T-cell (primary cell): ENCODE measurements around the gene HECTD3. TPM values are rescaled to one million over a fixed set of nuclear protein-coding genes. Genes with fewer than 3 reads are reported as not detected.

Experiments
- ATAC-seq, 4 experiments: fragments of 200-7000 bp in 3 of 4; fragments of 150-1000 bp in 1 of 4; cut with Tn5 transposase; replicated peaks in 1 of 4; 1 replicate in 3 of 4; 2 replicates in 1 of 4; pipeline ENCODE4 v1.10.0; 2021; ENCODE audit warnings: moderate library complexity in 3 of 4, mild to moderate bottlenecking in 2 of 4, moderate number of reproducible peaks in 1 of 4
- CTCF ChIA-PET, 2 donors: fragments of 300-600 bp; sonication (Branson Sonifier 250); formaldehyde crosslinking; loops; one replicate each; lab custom pipeline; 2022; ENCODE audit warnings: antibody characterized with exemption in 2 of 2; lab: Charles Lee
- POLR2A ChIA-PET, 2 donors: fragments of 300-600 bp; sonication (Branson Sonifier 250); formaldehyde crosslinking; loops; one replicate each; lab custom pipeline; 2022; ENCODE audit warnings: antibody characterized with exemption in 2 of 2; lab: Charles Lee
- DNase-seq, 35 experiments: peaks; one replicate each; pipeline versions ENCODE4 v3.0.0 to v3.0.0-alpha.2; 2013 to 2023
- H3K27ac ChIP-seq: one replicate; pipeline ENCODE4 v1.5.1; 2013; ENCODE audit warnings: low read length
- H3K27me3 ChIP-seq, 2 experiments: replicated peaks in 1 of 2; 1 replicate in 1 of 2; 2 replicates in 1 of 2; pipeline versions ENCODE4 v1.6.1 to v1.7.0; 2013; ENCODE audit warnings: low read length in 1 of 2, mixed read lengths in 1 of 2; ENCODE audit not compliant: control insufficient read depth in 2 of 2, insufficient read depth in 2 of 2; ENCODE audit errors: extremely low read depth in 1 of 2
- H3K36me3 ChIP-seq, 2 donors: 1 replicate in 1 of 2; 2 replicates in 1 of 2; pipeline versions ENCODE4 v1.6.1 to v1.7.0; 2013; ENCODE audit warnings: low read length in 1 of 2; ENCODE audit not compliant: control insufficient read depth in 2 of 2, insufficient read depth in 1 of 2; ENCODE audit errors: extremely low read depth in 1 of 2
- H3K4me1 ChIP-seq, 2 experiments: 1 replicate in 1 of 2; 2 replicates in 1 of 2; pipeline versions ENCODE4 v1.6.1 to v1.7.0; 2013; ENCODE audit warnings: low read length in 2 of 2, mixed read lengths in 1 of 2; ENCODE audit not compliant: insufficient read depth in 2 of 2, control insufficient read depth in 1 of 2; ENCODE audit errors: extremely low read depth in 1 of 2
- H3K4me3 ChIP-seq, 2 donors: 1 replicate in 1 of 2; 2 replicates in 1 of 2; pipeline versions ENCODE4 v1.5.1 to v1.7.0; 2013; ENCODE audit warnings: mild to moderate bottlenecking in 2 of 2, low read length in 1 of 2, moderate library complexity in 1 of 2; ENCODE audit not compliant: control insufficient read depth in 1 of 2; ENCODE audit errors: extremely low read depth in 1 of 2
- H3K9me3 ChIP-seq: 2 replicates; pipeline ENCODE4 v1.7.0; 2013
- H3K27ac Mint-ChIP-seq, 2 donors: one replicate each; pipeline ENCODE4 v1.8.0; 2020 to 2021; ENCODE audit warnings: mild to moderate bottlenecking in 2 of 2, mixed read lengths in 2 of 2
- H3K27me3 Mint-ChIP-seq, 2 donors: one replicate each; pipeline ENCODE4 v1.8.0; 2021 to 2022; ENCODE audit warnings: mixed read lengths in 2 of 2
- H3K36me3 Mint-ChIP-seq: one replicate; pipeline ENCODE4 v1.8.0; 2021; ENCODE audit warnings: mixed read lengths
- H3K4me1 Mint-ChIP-seq, 3 donors: one replicate each; pipeline ENCODE4 v1.8.0; 2020 to 2022; ENCODE audit warnings: mixed read lengths in 3 of 3, mild to moderate bottlenecking in 1 of 3
- H3K4me3 Mint-ChIP-seq, 3 donors: one replicate each; pipeline ENCODE4 v1.8.0; 2020 to 2022; ENCODE audit warnings: mild to moderate bottlenecking in 3 of 3, mixed read lengths in 3 of 3, moderate library complexity in 3 of 3
- H3K9me3 Mint-ChIP-seq, 3 donors: one replicate each; pipeline ENCODE4 v1.8.0; 2020 to 2022; ENCODE audit warnings: mixed read lengths in 3 of 3
- WGBS: methylation state at CpG from one replicate; pipeline ENCODE4 v1.1.5; 2013; ENCODE audit warnings: missing lambda C conversion rate; ENCODE audit not compliant: insufficient coverage; 5-methylcytosine and 5-hydroxymethylcytosine counted together
- total RNA-seq, 35 experiments: library from RNA in 6 of 35; stranded (reverse) in 6 of 35; fragments of 120-200 nt in 1 of 35; gene quantifications; one replicate each; pipeline versions ENCODE4 v1.2.1 to v1.2.4 and lab custom pipeline; 2013 to 2026

HECTD3 gene
- total RNA-seq: 10 to 100 TPM; 41.5 to 59.8 (median 55.4) TPM
- 22.7 TPM for total RNA-seq (2013)
- total RNA-seq (lab: John Stamatoyannopoulos, UW): 19.9 to 58.0 (median 26.4) reads per million in 29 experiments

DNA sequence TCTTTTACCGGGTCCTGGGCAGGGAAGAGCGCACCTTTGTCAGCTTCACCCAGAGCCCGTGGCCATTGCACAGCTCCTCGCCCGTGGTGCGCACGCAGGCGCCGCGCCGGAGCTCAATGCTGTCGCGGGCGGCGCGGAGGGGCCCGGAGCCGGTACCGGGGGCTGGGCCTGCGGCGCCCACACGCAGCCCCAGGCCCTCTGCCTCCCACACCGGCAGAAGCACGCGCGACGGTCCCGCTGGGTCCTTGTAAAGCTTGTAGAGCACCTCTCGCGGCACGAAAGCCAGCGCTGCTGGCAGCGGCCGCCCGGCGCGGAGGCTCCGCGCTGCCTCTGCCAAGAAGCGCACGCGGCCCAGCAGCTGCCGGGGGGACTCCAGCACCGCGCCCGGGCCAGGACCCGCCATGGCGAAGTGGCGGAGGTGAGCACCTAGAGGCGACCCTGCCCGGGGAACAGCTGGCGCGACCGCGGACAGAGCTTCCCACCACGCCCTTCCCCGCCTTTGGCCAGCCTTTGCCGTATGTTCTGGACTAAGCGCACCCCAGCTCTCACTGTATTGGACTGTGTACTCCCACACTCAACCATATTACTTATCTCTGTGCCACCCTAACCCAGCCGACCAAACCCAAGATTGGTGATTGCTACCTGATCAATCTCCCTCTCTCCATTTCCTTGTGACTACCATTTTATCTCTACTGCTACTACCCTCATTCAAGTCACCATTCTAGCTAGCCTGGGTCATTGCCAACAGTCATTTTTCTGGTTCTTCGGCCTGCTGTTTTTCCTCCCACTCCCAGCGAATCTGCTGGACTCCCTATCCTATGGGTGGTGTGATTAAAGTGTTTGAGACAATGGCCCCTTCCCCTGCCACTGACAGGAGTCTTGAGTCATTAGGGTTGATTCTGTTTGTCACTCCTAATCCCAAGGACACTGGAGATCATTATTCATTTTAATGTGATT, at the start of gene HECTD3:
TSS of gene HECTD3 (minus strand) at position 470 of the 957 bp plus-strand sequence. CDS start at position 403, 67 bp downstream.
- H3K9me3 Mint-ChIP-seq: no peaks in the 10 kb centered on the region
- WGBS: under 1% methylated on average over 59 of the region's 62 CpGs
- CTCF ChIA-PET: interaction anchor here (0.6 to 6.1 kb wide), 14 partner anchors 24 to 736 kb away, joined by 3 to 124 read pairs (median 4); partner anchors contain the start of genes CCDC163 (in 1 of the 2), EIF2B3 (in 1 of the 2), MMACHC (in 1 of the 2) and MUTYH (in 1 of the 2)
- Histone ChIP-seq H3K27ac (peak within 1 kb of the TSS; percentile 81), H3K9me3 (no peaks in the 10 kb centered on the region), H3K27me3 (no peaks in the 10 kb centered on the region), H3K36me3 (peaks cover 16 to 40% of the 10 kb centered on the region in 2 donors), H3K4me1 (peaks cover 21 to 54% of the 10 kb centered on the region in 2 experiments), H3K4me3 (peak within 1 kb of the TSS; percentile 71 to 90)
- H3K27ac Mint-ChIP-seq: peak within 1 kb of the TSS; percentile 88 to 91
- peak in 34 of 35 experiments; percentile 25 to 77 (median 50) for DNase-seq
- peak; percentile 70 to 74 (median 72) for ATAC-seq
- H3K4me1 Mint-ChIP-seq: peaks cover 51 to 59% (median 55%) of the 10 kb centered on the region in 3 donors
- POLR2A ChIA-PET: interaction anchor here (0.5 to 1.5 kb wide), 12 partner anchors 13 to 1297 kb away, joined by 3 to 32 read pairs (median 5); partner anchors contain the start of genes EIF2B3 (in 2 of the 2) and RNU5D-1 (in 1 of the 2)
- H3K4me3 Mint-ChIP-seq: peak within 1 kb of the TSS; percentile 82 to 94 (median 90)
- H3K36me3 Mint-ChIP-seq: peaks cover 34% of the 10 kb centered on the region
- no peaks in the 10 kb centered on the region for H3K27me3 Mint-ChIP-seq

DNA sequence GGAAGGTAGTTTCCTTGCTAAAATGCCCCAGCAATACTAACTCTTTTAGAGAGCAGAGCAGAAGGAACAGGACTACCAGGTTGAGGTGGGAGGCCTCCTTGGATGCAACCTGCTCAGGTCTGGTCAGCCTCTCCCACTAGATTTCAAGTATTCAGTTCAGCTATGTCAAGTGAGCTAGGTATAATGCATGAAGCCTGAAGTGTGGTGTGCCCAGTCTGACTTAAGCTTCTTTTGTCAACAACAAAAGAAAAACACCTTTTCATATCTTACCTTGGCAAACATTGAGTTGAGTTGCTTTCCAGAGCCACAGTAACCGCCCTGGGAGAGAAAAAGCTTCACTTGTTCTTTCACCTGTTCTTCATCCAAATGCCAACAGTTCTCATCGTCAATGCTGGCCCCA, 48.7 kb upstream of the HECTD3 start:
- H3K27ac ChIP-seq: no peak overlapping the region
- H3K36me3 ChIP-seq: no peaks in the 10 kb centered on the region
- H3K9me3 ChIP-seq: no peaks in the 10 kb centered on the region
- WGBS: no CpG with 5 or more reads among the region's 2 CpGs
- ATAC-seq (no peak), DNase-seq (no peak)
- H3K4me3 Mint-ChIP-seq: no peak overlapping the region
- no peak overlapping the region for H3K4me3 ChIP-seq
- no peaks in the 10 kb centered on the region for H3K27me3 ChIP-seq
- H3K36me3 Mint-ChIP-seq: peaks cover 14% of the 10 kb centered on the region
- ChIA-PET POLR2A (interaction anchor here (0.5 to 0.6 kb wide), 3 partner anchors 199 to 343 kb away, joined by 3 to 6 read pairs (median 4); no protein-coding TSS in a partner anchor), CTCF (interaction anchor here in 1 of 2 donors (0.6 kb wide), 1 partner anchor 534 kb away, joined by 5 read pairs; no protein-coding TSS in a partner anchor)
- no peaks in the 10 kb centered on the region for H3K27me3 Mint-ChIP-seq
- no peak overlapping the region for H3K27ac Mint-ChIP-seq
- no peaks in the 10 kb centered on the region for H3K9me3 Mint-ChIP-seq
- no peaks in the 10 kb centered on the region for H3K4me1 ChIP-seq
- H3K4me1 Mint-ChIP-seq: no peaks in the 10 kb centered on the region

DNA sequence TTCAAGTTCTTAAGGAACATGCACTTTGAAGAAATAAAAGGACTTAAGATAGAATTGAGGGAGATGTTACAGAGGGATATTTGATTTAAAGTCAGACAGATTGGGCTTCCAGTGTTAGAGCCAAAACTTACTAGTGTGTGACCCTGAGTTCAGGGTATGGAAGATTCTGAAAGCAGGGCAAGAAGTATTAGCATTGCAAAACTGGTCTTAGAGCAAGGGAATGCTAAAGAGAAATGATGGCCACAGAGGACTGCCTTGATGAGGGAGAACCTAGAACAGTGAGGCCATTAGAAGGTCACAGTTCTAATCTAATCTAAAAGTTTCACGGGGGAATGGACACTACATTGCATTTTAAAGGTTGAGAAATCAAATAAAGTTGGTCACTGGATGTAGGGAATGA, 46.4 kb upstream of the HECTD3 start:
- Histone ChIP-seq H3K27ac (no peak overlapping the region), H3K9me3 (no peaks in the 10 kb centered on the region), H3K27me3 (no peaks in the 10 kb centered on the region), H3K36me3 (no peaks in the 10 kb centered on the region), H3K4me1 (no peaks in the 10 kb centered on the region), H3K4me3 (no peak overlapping the region)
- no peaks in the 10 kb centered on the region for H3K27me3 Mint-ChIP-seq
- POLR2A ChIA-PET: no interaction called here
- H3K4me3 Mint-ChIP-seq: no peak overlapping the region
- DNase-seq (no peak), ATAC-seq (no peak)
- peaks cover 0 to 4% (median 0%) of the 10 kb centered on the region in 3 donors for H3K4me1 Mint-ChIP-seq
- CTCF ChIA-PET: no interaction called here
- no peaks in the 10 kb centered on the region for H3K9me3 Mint-ChIP-seq
- H3K27ac Mint-ChIP-seq: no peak overlapping the region
- H3K36me3 Mint-ChIP-seq: peaks cover 14% of the 10 kb centered on the region
- 100% methylated on average over 1 of the region's 1 CpG for WGBS

DNA sequence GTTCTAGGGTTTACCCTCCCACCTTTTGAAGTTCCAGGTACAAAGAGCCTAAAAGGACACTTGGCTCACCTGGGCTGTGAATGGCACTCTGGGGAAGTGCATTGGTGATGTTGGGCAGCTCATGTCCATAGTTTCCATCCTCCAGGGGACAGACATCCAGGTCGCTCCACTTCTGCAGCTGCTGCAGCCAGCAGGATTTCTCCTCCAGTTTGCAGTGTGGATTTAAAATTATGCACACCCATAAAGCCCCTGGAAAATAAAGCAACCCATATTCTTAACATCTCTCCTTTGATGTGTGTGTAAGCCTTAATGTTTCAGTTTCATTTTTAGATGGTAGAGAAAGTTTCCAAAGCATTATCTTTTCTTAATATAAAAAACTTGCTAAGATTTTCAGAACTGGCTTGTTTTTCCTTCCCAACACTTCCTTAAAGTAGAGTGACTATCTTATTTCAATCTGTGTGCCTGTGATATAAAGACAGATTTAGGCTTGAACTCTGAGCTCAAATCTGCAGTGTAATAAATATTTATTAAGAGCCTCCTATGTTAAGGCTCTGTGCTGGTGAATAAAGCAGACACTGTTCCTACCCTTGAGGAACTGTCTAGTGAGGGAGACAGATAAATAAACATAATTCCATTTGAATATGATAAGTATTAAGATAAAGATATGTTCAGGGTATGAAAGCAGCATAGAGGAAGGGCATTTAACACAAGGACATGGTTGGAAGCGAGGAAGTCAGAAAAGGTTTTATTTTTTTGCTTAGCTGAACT, 40.1 kb upstream of the HECTD3 start:
- Mint-ChIP-seq H3K27me3 (no peaks in the 10 kb centered on the region), H3K9me3 (no peaks in the 10 kb centered on the region), H3K4me1 (peaks cover 14 to 23% (median 20%) of the 10 kb centered on the region in 3 donors), H3K36me3 (peaks cover 8% of the 10 kb centered on the region), H3K27ac (peak overlapping the region; percentile 93 to 96), H3K4me3 (peak overlapping the region; percentile 66 to 77 (median 72))
- Histone ChIP-seq H3K36me3 (no peaks in the 10 kb centered on the region), H3K4me1 (peaks cover 9 to 11% of the 10 kb centered on the region in 2 experiments), H3K9me3 (no peaks in the 10 kb centered on the region), H3K4me3 (peak overlapping the region; percentile 31 to 39), H3K27ac (peak overlapping the region; percentile 71), H3K27me3 (no peaks in the 10 kb centered on the region)
- ChIA-PET POLR2A (interaction anchor here in 1 of 2 donors (0.5 to 0.6 kb wide), 2 partner anchors 65 to 297 kb away, joined by 3 read pairs; no protein-coding TSS in a partner anchor), CTCF (interaction anchor here (0.6 to 1.2 kb wide), 4 partner anchors 9 to 542 kb away, joined by 3 to 6 read pairs (median 4); partner anchors contain the start of gene HECTD3 (in 1 of the 2))
- DNase-seq: peak in 3 of 35 experiments; percentile 3 to 34 (median 6)
- no CpG with 5 or more reads among the region's 2 CpGs for WGBS
- ATAC-seq: peak; percentile 66 to 83 (median 74)

DNA sequence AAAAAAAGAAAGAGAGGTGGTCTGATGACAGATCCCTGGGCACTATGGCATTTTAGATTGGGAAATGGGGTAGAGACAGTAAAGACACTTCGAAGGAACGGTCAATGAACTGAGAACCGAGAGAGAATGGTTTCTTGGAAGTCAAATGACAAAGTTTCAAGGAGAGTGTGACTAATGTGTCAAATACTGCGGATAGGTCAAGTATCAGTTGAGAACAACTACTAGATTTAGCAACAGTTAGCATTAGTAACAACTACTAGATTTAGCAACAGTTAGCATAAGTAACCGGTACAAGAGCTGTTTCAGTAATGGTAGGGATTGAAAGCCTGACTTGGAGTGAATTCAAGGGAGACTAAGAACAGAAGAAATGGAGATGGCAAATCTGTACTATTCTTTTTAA, 35.9 kb upstream of the HECTD3 start:
- Histone ChIP-seq H3K27ac (no peak overlapping the region), H3K4me3 (no peak overlapping the region), H3K4me1 (peaks cover 9 to 11% of the 10 kb centered on the region in 2 experiments), H3K36me3 (no peaks in the 10 kb centered on the region), H3K27me3 (no peaks in the 10 kb centered on the region), H3K9me3 (no peaks in the 10 kb centered on the region)
- ChIA-PET CTCF (no interaction called here), POLR2A (no interaction called here)
- peaks cover 14 to 20% (median 19%) of the 10 kb centered on the region in 3 donors for H3K4me1 Mint-ChIP-seq
- ATAC-seq (no peak), DNase-seq (no peak)
- peaks cover 11% of the 10 kb centered on the region for H3K36me3 Mint-ChIP-seq
- H3K27me3 Mint-ChIP-seq: no peaks in the 10 kb centered on the region
- H3K9me3 Mint-ChIP-seq: no peaks in the 10 kb centered on the region
- H3K27ac Mint-ChIP-seq: no peak overlapping the region
- 94% methylated on average over 3 of the region's 5 CpGs for WGBS
- no peak overlapping the region for H3K4me3 Mint-ChIP-seq
